GM12872 (cell line): ENCODE results near the gene CRAT.

ENCODE experiments used
- CTCF ChIP-seq: IDR thresholded peaks from 3 replicates; pipeline ENCODE4 v1.5.1; 2011; ENCODE audit warnings: low read depth, mild to moderate bottlenecking, low read length, moderate library complexity; ENCODE audit not compliant: insufficient read depth

CRAT gene

DNA sequence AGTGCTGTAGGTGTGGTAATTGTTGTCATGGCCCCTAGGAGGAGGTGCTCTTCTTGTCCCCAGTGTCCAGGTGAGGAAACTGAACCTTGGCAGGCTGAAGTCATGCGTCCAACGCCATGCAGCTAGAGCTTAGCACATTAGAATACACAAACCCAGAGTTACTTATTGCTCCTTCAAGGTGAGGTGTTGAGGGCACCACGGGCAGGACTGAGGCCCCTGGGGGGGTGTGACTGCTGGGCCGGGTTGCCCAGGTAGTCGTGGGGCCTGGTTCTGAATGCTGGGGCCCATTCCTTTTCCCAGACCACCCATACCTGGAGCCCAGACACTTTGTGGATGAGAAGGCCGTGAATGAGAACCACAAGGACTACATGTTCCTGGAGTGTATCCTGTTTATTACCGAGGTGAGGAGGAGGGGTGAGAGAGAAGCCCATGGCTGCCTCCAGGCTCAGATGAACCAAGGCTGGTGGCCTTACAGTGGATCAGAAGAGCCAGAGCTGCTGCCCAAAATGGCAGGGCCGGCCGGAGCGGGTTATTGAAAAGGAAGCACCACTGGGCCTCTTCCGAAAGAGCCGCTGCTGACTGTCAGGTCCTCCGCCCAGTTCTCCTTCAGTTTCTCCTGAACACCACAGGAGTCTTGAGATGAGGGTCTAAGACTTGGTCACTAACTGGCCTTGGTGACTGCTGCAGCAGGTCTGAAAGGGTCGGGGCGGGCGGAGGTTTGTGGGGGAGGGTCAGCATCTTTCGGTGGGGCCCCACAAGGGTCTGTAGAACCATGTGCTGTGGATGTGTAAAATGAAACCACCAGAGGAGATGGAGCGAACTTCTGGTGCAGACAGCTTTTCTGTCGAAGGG, 26.9 kb upstream of the CRAT start:
- 0 out of 3 replicates have a peak, but pooled peaks have one; percentile 16 for TF ChIP-seq CTCF

DNA sequence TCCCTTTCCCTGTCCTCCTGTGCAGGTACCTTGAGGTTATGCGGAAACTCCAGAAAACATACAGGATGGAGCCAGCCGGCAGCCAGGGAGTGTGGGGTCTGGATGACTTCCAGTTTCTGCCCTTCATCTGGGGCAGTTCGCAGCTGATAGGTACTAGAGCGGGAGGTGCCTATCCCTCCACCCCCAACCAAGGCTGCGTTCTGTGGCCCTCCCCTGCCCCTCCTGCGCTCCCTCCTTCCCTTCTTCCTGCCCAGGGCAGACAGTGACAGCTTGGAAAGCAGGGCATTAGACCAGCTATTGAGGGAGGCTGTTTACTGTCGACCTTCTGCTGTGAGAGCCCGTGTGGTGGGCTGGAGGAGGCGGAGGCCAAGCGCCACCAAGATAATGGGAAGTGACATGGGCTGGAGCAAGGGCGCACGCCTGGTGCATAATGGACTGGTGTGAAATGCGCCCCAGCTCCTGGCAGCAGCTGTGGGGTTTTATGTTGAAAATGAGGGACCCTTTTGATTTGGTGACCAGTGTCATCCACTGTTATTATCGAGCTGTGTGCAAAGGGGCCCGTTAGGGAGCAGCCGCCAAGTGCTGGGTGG, 25.9 kb upstream of the CRAT start:
- no peak for TF ChIP-seq CTCF

DNA sequence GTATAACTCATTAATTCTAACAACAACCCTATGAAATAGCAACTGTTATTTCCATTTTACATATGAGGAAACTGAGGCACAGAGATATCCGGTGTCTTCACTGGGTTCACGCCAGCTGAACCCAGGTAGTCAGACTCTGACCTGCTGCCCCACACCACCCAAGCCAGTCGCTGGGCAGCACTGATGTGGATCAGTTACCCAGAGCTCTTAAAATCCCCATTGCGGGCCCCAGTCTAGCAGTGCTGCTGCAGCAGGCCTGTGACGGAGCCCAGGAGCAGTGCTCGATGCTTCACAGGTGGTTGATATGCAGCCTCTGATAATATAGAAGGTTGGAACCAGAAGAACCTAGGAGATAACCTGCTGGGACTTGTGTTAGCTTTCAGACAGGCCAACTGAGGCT, 24.9 kb upstream of the CRAT start:
- TF ChIP-seq CTCF: no peak

GRCh38 chr9:129133082-129133481, 22.5 kb upstream of the CRAT start:
- no peak for TF ChIP-seq CTCF

GRCh38 chr9:129131300-129132145, 20.9 kb upstream of the CRAT start:
- peak; percentile 100 for TF ChIP-seq CTCF

DNA sequence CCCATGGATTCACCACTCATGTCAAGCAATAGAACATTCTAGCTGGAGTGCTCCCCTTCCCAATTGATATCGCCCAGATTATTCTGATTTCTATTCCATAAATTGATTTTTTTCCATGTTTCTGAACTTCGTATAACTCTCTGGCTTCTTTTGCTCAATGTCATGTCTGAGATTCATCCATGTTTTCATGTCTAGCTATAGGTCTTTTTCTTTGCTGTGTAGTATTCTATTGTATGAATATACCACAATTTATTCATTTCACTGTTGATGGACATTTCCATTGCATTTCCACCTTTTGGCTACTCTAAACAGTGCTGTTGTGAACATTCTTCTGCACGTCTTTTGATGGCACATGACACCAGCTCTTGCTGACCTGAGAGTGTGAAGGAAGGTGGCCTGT, 20.2 kb upstream of the CRAT start:
- TF ChIP-seq CTCF: no peak

DNA sequence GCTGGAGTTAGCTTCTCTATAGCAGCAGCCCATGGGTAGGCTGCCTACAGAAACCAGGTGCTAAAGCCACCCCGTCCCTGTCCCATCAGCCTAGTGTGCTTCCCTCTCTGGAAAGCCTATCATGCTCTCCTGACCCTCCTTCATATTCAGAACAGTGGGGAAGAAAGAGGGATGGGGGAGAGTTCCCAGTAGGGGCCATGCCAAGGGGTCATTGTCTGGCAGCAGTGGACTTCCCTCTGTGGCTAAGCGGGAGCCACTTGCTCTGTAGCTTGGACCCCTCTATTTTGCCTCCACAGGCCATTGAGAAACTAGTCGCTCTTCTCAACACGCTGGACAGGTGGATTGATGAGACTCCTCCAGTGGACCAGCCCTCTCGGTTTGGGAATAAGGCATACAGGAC, 18.1 kb upstream of the CRAT start:
- TF ChIP-seq CTCF: no peak
